Stomach (tissue), 9 donors: ENCODE measurements around the gene STX4. TPM values are rescaled to one million over a fixed set of nuclear protein-coding genes. Genes with fewer than 3 reads are reported as not detected.

ENCODE experiments used
- DNase-seq, 2 donors: peaks; one replicate each; pipeline versions ENCODE4 v3.0.0 to v3.0.0-alpha.2; 2013 to 2019
- H3K27ac ChIP-seq, 5 donors: fragments of 200-600 bp in 4 of 5; sonication (generic) in 4 of 5; one replicate each; pipeline ENCODE4 v1.5.1; 2013 to 2019; ENCODE audit warnings: mild to moderate bottlenecking in 1 of 5, moderate library complexity in 1 of 5
- H3K27me3 ChIP-seq, 3 donors: fragments of 200-600 bp; sonication (generic); one replicate each; pipeline ENCODE4 v1.5.1; 2017 to 2019; ENCODE audit warnings: mixed run types in 1 of 3
- H3K36me3 ChIP-seq, 4 donors: fragments of 200-600 bp; sonication (generic); 1 replicate in 3 of 4; 2 replicates in 1 of 4; pipeline ENCODE4 v1.5.1; 2016 to 2019
- H3K4me1 ChIP-seq, 4 donors: fragments of 200-600 bp; sonication (generic); one replicate each; pipeline ENCODE4 v1.5.1; 2016 to 2019
- H3K4me3 ChIP-seq, 4 donors: fragments of 200-600 bp; sonication (generic) in 3 of 4; one replicate each; pipeline ENCODE4 v1.5.1; 2016 to 2019; ENCODE audit warnings: mild to moderate bottlenecking in 1 of 4
- H3K9me3 ChIP-seq, 4 donors: fragments of 200-600 bp; sonication (generic); one replicate each; pipeline ENCODE4 v1.5.1; 2016 to 2019
- EP300 ChIP-seq: sonication (generic); formaldehyde crosslinking; IDR thresholded peaks from one replicate; pipeline ENCODE4 v1.6.1; 2017; ENCODE audit warnings: antibody characterized with exemption
- POLR2A ChIP-seq, 4 donors: fragments of 450-650 bp; IDR thresholded peaks; one replicate each; pipeline ENCODE4 v1.6.1; 2016; ENCODE audit warnings: antibody characterized with exemption in 4 of 4, control low read depth in 2 of 4, mild to moderate bottlenecking in 1 of 4, moderate library complexity in 1 of 4
- POLR2AphosphoS5 ChIP-seq, 3 donors: sonication (generic); formaldehyde crosslinking; IDR thresholded peaks; one replicate each; pipeline ENCODE4 v1.6.1; 2016; ENCODE audit warnings: antibody characterized with exemption in 3 of 3
- WGBS, 5 donors: extraction: QIAGEN DNeasy Blood & Tissue Kit in 3 of 5; methylation state at CpG; one replicate each; pipeline versions ENCODE4 v1.1.5 to v1.1.7; 2013 to 2018; 5-methylcytosine and 5-hydroxymethylcytosine counted together
- intact Hi-C: fragments of 100-400 bp; cut with DNase I; formaldehyde crosslinking; loops from one replicate; pipeline ENCODE4 v1.15.1; 2023; ENCODE audit warnings: low total_unique reads
- polyA plus RNA-seq, 3 donors: library from polyadenylated mRNA; stranded (reverse); fragments of 200-250 nt; gene quantifications; one replicate each; pipeline ENCODE4 v1.2.3, GENCODE V29; 2013
- total RNA-seq, 5 donors: library from RNA; depleted of rRNA; stranded (reverse); fragments of >200 nt; gene quantifications; one replicate each; pipeline versions ENCODE4 v1.1.0 to v1.2.3, GENCODE V29; 2014 to 2016
- TF ChIP-seq, protein P1 (sequence below), 7 experiments: fragments of 450-650 bp in 4 of 7; fragments of 200-600 bp in 3 of 7; sonication (generic) in 3 of 7; IDR thresholded peaks; one replicate each; pipeline ENCODE4 v1.5.1; 2016 to 2019; ENCODE audit warnings: antibody characterized with exemption in 7 of 7, control low read depth in 2 of 7, mild to moderate bottlenecking in 1 of 7
- donor health status: healthy with polysubstance abuse.
- donor health status: Bipolar disorder and iron deficiency.
- donor health status: healthy.

STX4 gene
- total and polyA plus RNA-seq, 8 donors, result 13.8 to 254 (median 60.2) TPM

GRCh38 chr16:31073142-31073969 lies 40.0 kb downstream of the STX4 start:
- TF ChIP-seq, protein P1, sequence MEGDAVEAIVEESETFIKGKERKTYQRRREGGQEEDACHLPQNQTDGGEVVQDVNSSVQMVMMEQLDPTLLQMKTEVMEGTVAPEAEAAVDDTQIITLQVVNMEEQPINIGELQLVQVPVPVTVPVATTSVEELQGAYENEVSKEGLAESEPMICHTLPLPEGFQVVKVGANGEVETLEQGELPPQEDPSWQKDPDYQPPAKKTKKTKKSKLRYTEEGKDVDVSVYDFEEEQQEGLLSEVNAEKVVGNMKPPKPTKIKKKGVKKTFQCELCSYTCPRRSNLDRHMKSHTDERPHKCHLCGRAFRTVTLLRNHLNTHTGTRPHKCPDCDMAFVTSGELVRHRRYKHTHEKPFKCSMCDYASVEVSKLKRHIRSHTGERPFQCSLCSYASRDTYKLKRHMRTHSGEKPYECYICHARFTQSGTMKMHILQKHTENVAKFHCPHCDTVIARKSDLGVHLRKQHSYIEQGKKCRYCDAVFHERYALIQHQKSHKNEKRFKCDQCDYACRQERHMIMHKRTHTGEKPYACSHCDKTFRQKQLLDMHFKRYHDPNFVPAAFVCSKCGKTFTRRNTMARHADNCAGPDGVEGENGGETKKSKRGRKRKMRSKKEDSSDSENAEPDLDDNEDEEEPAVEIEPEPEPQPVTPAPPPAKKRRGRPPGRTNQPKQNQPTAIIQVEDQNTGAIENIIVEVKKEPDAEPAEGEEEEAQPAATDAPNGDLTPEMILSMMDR (IDR thresholded peaks at IDR 0.05), result peak in 1 of 7 experiments; percentile 7
- TF ChIP-seq POLR2A (IDR thresholded peaks at IDR 0.05), result no peak
- peak; percentile 43 to 72 (median 58) for TF ChIP-seq POLR2AphosphoS5 (IDR thresholded peaks at IDR 0.05)
- TF ChIP-seq EP300, result no peak
- intact Hi-C loops, result no loop called here
- WGBS, 5 donors, result 0 to 1% (median 0%) methylated on average over 43 to 83 of the region's 83 CpGs

DNA sequence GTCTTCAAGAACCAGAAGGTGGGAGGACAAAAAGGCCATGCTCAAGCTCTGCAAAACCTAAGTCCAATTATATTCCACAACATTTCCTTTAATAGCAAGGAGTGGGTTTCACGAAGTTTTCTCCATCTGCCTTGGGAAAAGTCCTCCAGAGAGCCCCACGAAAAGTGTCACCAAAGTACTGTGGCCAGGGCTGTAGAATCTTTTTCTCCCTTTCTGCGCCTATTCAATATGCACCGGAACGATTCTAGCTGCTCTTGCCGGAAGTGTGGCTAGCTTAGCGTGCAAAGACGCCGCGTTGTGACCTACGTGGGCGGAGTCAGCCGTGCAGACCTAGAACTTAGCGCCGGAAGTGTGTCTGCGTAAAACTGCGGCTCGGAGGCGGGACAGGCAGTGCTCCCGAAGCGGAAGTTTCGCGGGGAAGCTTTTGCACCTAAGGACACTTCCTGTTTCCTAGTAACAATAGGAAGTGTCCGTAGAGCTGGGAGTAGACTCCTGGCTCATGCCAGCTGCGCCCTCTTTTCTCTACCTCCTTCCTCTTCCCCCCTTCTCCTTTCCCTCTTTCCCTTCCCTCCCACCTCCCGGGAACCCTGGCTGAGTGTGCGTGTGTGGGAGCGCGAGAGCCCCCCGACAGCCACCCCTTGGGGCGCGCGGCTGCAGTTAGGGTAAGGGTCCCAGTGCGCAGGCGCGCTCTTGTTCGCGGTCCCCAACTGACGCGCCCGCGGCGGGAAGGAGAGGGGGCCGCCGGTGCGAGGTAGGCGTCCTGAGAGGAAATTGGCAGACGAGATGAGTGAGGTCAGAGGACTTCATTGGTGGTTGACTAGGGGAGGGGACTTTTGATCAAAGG lies 40.8 kb downstream of the STX4 start, which contains the start of the genes ZNF646 and ZNF668:
ZNF646 (plus strand) TSS at position 453 of the 844 bp plus-strand sequence. CDS start 1,903 bp downstream, outside the sequence.
ZNF668 (minus strand) TSS at position 271 of the 844 bp plus-strand sequence. CDS start 9,781 bp downstream, outside the sequence.
- peak; percentile 99 to 100 for DNase-seq
- no peaks in the 10 kb centered on the region for H3K9me3 ChIP-seq
- 0 to 1% (median 0%) methylated on average over 28 to 48 of the region's 48 CpGs for WGBS, 5 donors
- H3K4me3 ChIP-seq, result peak within 1 kb of the TSS; percentile 92 to 98 (median 94)
- no peaks in the 10 kb centered on the region for H3K27me3 ChIP-seq
- peak within 1 kb of the TSS; percentile 86 to 99 (median 97) for H3K27ac ChIP-seq
- TF ChIP-seq EP300 (no peak), POLR2A (IDR thresholded peaks at IDR 0.05) (no peak), POLR2AphosphoS5 (IDR thresholded peaks at IDR 0.05) (peak; percentile 78 to 95 (median 91))
- TF ChIP-seq, protein P1 (IDR thresholded peaks at IDR 0.05), result no peak
- peaks cover 31 to 33% (median 32%) of the 10 kb centered on the region in 4 donors for H3K36me3 ChIP-seq
- intact Hi-C loops, result no loop called here
- H3K4me1 ChIP-seq, result peaks cover 22 to 51% (median 37%) of the 10 kb centered on the region in 4 donors

More at GRCh38 chr16:31073142-31073969, 40.0 kb downstream of the STX4 start:
- DNase-seq, result peak; percentile 92 to 97
- Histone ChIP-seq H3K9me3 (no peaks in the 10 kb centered on the region), H3K4me1 (peaks cover 22 to 43% (median 37%) of the 10 kb centered on the region in 4 donors), H3K27me3 (no peaks in the 10 kb centered on the region), H3K27ac (peak overlapping the region; percentile 86 to 99 (median 97)), H3K4me3 (peak overlapping the region; percentile 92 to 98 (median 94)), H3K36me3 (peaks cover 23 to 25% (median 24%) of the 10 kb centered on the region in 4 donors)

DNA sequence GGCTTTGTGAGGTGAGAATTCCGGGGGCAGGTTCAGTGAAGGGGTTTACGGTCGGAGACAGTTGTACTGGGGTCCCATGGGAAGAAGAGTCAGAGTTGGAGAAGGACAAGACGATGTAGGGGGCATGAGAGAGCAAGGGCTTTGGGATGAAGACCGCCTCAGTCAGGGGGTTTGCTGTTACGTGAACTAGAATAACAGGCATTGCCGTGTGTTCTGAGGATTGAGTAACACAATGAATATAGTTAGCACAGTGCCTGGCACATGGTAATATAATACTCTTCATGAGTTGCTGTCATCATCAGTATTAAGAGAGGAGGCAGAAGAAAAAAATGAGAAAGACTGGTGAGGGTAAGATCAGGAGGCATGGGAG lies 41.4 kb downstream of the STX4 start:
- no peak for DNase-seq
- intact Hi-C loops, result no loop called here
- H3K4me1 ChIP-seq, result peaks cover 22 to 57% (median 37%) of the 10 kb centered on the region in 4 donors
- peaks cover 37 to 39% (median 38%) of the 10 kb centered on the region in 4 donors for H3K36me3 ChIP-seq
- no peaks in the 10 kb centered on the region for H3K9me3 ChIP-seq
- peak overlapping the region; percentile 92 to 98 (median 94) for H3K4me3 ChIP-seq
- 0 to 3% (median 1%) methylated on average over 7 of the region's 7 CpGs for WGBS, 5 donors
- H3K27me3 ChIP-seq, result no peaks in the 10 kb centered on the region
- H3K27ac ChIP-seq, result peak overlapping the region; percentile 86 to 99 (median 97)
- no peak for TF ChIP-seq POLR2AphosphoS5 (IDR thresholded peaks at IDR 0.05)
- TF ChIP-seq, protein P1 (IDR thresholded peaks at IDR 0.05), result no peak
- no peak for TF ChIP-seq POLR2A (IDR thresholded peaks at IDR 0.05)
- TF ChIP-seq EP300, result no peak

DNA sequence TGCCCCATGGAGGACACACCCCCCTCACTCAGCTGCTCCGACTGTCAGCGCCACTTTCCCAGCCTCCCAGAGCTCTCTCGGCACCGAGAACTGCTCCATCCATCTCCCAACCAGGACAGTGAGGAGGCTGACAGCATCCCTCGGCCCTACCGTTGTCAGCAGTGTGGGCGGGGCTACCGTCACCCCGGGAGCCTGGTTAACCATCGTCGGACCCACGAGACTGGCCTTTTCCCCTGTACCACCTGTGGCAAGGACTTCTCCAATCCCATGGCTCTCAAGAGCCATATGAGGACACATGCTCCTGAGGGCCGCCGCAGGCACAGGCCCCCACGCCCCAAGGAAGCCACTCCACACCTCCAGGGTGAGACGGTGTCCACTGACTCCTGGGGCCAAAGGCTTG lies 43.0 kb downstream of the STX4 start:
- 63 to 80% (median 74%) methylated on average over 12 to 16 of the region's 16 CpGs for WGBS, 5 donors
- TF ChIP-seq EP300 (no peak), POLR2A (IDR thresholded peaks at IDR 0.05) (no peak), POLR2AphosphoS5 (IDR thresholded peaks at IDR 0.05) (no peak)
- TF ChIP-seq, protein P1 (IDR thresholded peaks at IDR 0.05), result no peak
- Histone ChIP-seq H3K9me3 (no peaks in the 10 kb centered on the region), H3K27me3 (no peaks in the 10 kb centered on the region), H3K36me3 (peaks cover 53 to 54% (median 53%) of the 10 kb centered on the region in 4 donors), H3K4me1 (peaks cover 22 to 59% (median 41%) of the 10 kb centered on the region in 4 donors), H3K27ac (no peak overlapping the region), H3K4me3 (no peak overlapping the region)
- intact Hi-C loops, result no loop called here
- DNase-seq, result no peak
